HG03469 (cell line): ENCODE data around the gene ZNF564.
A peak's percentile ranks its signal among the peaks of the same experiment; 100 is the strongest.
"Not testable (repeated sequence)": the region's sequence is repeated elsewhere in the genome, so short reads cannot be mapped to it uniquely, and the experiment has no call there.

ENCODE experiments used
- ATAC-seq: cut with Tn5 transposase; IDR thresholded peaks from one replicate; pipeline ENCODE4 v1.9.1; 2021; ENCODE audit warnings: mild to moderate bottlenecking, moderate library complexity, moderate number of reproducible peaks; ENCODE audit not compliant: unreplicated experiment

The ZNF564 gene

DNA sequence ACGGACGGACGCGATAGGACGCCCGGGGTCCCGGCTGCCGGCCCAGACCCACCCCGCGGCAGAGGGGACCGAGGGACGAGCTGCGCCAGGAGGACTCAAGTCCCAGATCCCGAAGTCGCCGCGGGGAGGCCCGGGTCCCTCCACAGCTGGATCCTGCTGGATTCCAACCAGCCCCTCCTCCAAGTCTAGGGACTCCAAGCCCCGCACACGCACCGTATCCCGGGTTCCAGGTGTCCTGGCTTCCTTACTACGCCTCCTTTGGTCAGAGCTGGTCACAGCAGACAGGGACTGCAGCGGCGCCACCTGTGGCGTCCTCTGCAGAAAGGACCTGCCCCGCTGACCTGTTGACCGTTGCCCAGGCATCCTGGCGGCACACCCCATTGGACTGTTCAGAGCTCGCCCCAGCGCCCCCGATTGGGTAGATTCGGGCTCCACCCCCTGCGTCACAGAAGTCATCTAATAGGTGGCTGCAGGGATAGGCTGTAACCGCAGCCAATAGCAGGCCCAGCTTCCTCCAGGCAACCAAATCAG lies 37.7 kb downstream of the ZNF564 start:
- no peak for ATAC-seq

DNA sequence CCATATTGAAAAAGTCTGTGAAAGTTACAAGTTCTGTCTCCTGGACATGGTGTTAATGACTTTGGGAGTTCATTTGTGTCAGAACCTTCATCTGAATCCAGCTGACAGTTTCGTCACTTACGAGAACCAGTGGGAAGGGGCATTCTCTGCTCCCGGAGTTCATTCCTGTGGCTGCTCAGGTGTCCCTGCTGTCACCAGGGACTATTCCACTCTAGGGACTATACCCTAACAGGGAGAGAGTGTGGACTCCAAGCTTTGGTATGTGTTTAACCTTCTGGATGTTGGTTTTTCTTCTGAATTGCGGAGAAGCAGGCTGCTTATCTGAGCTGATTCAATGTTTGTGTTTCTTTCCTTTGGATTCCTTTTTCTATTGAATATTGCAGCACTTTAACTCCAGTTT lies 54.2 kb downstream of the ZNF564 start:
- no peak for ATAC-seq

DNA sequence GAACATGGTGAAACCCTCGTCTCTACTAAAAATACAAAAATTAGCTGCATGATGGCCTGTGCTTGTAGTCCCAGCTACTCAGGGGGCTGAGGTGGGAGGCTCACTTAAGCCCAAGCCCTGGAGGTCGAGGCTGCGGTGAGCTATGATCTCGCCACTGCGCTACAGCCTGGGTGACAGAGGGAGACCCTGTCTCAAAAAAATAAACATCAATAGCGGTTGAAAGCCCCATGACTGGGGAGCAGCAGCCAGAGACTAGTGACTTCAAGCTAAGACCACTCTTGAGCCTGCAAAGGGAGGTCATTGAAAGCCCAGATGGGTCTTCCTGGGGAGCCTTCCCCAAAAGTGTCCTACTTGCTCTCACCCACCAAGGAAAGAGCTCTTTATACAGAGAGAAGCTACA lies 54.8 kb downstream of the ZNF564 start:
- no peak for ATAC-seq

DNA sequence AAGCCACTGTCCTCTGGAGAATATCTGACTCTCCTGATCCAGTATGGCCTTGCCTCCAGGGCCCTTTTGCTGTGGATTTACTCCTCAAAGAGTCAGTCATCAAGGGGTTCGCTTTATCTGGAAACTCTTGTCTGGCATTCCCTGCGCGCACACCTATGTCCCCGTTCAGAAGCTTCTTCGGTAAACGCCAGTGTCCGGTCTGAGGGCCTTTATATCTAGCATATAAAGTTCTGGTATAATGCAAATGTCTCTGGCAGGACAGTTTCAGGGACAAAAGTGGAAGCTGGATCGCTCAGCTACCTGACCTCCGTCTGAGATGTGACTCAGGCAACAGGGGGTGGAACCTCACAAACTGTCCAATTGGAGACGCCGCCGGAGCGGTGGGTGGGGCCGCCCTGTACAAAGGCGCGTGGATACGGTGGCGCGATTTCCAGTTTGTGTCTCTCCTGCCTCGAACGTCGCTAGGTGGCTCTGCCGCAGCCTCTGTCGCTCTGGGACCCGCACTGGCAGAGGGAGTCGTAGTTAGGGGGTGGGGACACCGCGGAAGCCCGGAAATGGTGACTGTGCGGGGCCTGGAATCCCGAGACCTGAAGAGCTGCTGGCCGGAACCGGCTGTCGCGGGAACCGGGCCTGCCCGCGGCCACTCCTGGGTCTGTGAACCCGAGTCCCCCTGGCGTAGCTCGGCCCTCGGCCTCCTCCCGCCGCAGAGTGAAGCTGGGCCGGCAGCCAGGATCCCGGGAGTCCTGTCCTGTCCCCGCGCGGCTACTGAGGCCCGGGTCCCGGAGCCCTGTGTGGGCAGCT lies 56.1 kb downstream of the ZNF564 start:
- ATAC-seq, result peak; percentile 54

DNA sequence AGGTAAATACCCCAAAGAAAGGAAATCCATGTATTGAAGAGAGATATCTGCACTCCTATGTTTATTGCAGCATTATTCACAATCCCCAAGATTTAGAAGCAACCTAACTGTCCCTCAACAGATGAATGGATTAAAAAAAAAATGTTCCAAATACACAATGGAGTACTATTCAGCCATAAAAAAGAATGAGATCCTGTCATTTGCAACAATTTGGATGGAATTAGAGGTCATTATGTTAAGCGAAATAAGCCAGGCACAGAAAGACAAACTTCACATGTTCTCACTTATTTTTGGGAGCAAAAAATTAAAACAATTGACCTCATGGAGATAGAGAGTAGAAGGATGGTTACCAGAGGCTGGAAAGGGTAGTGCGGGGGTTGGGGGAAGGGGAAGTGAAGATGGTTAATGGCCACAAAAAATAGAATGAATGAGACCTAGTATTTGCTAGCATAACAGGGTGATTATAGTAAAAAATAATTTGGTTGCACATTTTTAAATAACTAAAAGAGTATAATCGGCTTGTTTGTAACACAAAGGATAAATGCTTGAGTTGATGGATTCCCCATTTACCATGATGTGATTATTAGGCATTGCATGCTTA lies 56.9 kb downstream of the ZNF564 start:
- no peak for ATAC-seq

DNA sequence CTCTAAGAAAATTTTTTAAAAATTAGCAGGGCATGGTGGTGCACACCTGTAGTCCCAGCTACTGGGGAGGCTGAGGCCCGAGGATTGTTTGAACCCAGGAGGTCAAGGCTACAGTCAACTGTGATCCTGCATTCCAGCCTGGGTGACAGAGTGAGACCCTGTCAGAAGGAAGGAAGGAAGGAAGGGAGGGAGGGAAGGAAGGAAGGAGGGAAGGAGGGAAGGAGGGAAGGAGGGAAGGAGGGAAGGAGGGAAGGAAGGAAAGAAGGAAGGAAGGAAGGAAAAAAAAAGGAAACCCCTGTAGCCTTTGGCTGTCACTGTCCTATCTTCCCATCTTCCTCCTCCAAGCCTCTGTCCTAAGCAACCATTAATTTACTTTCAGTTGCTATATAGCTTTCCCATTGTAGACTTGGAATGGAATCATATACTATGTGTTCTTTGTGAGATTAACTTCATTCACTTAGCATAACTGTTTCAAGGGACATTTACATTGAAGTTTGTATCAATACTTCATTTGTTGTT lies 65.0 kb downstream of the ZNF564 start:
- ATAC-seq, result not testable (repeated sequence)

DNA sequence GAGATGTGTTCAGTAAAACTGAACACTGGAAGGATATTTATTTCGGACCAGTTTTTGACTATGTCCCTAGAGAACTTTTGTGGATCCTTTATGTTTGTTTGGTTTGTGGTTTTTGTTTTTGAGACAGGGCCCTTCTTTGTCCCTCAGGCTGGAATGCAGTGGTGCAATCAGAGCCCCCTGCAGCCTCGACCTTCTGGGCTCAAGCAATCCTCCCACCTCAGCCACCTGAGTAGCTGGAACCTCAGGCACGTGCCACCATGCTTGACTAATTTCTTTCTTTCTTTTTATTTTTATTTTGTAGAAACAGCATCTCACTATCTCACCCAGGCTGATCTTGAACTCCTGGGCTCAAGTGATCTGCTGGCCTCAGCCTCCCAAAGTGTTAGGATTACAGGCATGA lies 65.7 kb downstream of the ZNF564 start:
- no peak for ATAC-seq

DNA sequence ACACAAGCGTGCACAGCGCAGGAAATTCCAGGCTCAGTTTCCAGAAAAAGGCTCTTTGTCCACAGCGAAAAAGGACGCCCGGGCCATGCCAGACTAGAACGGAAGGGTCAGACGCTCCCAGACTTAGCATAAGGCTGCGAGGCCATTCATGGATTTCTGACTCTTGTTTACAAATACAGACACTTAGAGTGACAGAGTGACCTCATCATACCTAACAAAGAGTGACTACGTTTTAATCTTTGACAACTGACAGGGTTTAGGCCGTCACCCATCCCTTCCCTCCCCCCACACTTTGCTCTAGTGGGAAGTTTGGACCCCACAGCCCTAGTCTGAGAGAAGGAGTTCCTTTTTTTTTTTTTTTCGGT lies 66.2 kb downstream of the ZNF564 start:
- ATAC-seq, result no peak

DNA sequence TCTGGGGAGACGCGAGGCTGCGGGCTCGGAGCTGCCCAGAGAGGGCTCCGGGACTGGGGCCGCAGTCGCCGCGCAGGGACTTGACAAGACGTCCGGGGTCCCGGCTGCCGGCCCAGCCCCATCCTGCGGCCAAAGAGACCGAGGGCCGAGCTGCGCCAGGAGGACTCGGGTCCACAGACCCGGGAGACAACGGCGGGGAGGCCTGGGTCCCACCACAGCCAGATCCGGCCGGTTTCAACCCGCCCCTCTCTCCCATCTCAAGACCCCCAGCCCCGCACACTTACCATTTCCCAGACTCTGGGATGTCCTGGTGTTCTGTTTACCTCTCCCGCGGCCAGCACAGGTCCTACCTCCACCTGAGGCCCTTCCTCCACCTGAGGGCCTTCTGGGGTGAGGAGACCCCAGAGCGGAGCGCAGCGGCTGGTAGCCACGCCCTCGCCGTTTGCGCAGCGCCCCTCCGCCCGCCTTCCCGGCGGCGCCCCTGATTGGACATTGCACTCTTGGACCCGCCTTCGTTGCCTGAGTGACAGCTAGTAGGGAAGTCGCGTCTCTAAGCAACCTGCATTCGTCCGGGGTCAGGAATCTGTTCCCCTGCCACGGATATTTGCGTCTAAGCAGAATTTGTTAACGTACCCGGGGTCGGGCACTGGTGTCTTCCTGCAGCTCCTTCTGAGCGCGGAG lies 66.8 kb downstream of the ZNF564 start, which contains the start of gene ZNF709:
Gene ZNF709, minus strand, starts transcription at position 446 of the 681 bp plus-strand sequence. Its CDS starts 159 bp downstream, at position 287.
- peak; percentile 93 for ATAC-seq

DNA sequence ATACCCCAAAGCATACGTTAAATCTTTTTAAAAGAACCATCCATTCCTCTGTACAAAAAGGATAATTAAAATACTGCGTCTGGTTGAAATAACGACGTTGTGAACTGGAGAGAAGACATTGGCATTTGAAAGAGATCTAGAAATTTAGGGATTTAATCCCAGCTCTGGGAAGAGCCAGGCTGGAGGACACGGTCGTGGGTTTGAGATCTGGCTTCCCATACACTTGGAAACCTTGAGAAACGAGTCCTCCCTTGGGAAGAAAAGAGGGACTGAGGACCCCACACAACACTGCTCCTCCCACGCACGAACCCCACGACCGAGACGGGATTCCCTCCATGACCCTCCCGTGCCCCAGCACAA lies 67.3 kb downstream of the ZNF564 start:
- ATAC-seq, result no peak

DNA sequence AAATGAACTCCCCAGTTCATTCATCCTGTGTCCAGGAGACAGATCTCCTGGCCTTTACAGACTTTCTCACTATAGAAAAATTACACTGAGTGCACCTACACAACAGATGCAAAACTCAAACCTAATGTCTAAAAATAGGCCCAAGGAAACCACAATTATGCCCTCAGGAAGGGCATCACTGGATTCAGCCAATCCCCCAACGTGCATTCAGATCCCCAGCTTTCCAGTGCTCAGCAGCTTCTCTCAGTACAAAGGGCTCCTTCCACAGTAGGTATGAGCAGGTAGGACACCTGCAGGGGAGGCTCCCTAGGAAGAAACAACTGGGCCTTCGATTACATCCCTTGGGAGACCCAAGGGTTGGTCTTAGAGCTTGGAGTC lies 68.8 kb downstream of the ZNF564 start:
- no peak for ATAC-seq

DNA sequence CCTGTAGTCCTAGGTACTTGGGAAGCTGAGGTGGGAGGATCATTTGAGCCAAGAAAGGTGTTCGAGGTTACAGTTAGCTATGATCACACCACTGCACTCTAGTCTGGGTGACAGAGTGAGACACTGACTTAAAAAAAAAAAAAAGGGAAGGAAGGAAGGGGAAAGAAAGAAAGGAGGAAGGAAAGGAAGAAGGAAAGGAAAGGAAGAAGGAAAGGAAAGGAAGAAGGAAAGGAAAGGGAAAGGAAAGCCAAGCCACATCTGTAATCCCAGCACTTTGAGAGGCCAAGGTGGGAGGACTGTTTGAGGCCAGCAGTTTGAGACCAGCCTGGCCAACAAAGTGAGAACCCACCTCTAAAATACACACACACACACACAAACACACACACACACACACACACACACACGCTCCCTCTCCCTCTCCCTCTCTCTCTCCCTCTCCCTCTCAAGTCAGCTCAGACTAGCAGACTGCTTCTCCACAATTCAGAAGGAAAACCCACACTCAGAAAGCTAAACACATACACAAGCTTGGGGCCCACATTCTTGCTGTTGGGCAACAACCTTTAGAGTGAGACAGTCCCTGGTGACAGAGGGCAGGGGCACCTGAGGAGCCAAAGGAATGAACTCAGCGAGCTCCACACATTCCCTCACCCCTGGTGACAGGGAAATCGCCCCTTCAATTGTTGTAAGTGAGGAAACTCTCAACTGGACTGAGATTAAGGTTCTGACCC lies 69.3 kb downstream of the ZNF564 start:
- ATAC-seq, result no peak

DNA sequence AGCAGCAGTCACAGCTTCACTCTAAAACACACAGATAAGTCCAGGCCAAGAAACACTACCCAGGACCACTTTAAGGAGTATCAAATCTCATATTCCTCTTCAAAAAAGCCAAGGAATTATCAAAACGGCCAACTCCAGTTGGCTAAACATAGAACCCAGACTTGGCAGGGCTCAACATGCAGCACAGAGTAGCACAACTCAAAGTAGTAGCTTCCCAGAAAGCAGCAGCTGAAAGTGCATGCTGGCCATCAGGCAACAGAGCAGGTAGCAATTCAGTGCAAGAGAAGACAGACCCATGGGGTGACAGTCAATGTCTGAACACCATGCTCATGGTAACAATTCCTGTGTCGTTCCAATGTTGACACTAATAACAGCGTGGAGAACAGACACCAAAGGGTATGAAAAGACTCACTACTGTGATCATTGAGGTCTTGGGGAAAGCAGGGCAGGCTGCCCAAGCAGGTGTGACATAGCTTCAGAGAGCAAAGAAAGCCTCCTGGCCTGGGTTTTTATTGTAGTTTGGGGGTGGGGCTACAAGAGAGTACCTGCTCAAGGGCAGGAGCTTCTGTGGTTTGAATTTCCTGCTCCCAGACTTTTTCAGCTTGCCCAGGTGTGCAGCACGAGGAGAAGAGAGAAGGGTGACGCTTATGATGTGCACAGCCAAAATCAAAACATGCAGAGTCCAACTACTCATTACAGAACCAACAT lies 72.9 kb downstream of the ZNF564 start:
- ATAC-seq, result no peak
